ENCODE data around the gene VSX2.

The VSX2 gene

DNA sequence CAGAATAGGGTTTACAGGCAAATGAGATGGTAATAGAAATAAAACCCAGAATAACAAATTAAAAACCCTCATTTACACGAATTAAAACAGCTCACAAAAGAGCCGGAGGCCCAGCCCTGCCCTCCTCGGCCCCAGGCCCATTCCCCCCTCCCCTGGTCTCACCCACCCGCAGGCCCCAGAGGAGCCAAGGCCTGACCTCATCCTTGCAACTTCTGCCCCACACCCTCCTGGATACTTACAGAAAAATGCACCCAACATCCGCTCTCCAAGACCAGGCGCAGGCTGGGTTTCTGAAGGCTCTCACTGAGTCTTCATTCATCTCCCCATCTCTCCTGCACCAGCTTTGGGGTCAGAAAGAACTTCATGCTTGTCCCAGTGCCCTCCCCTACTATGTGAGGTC lies 16.2 kb upstream of the VSX2 start:
- no peak for DNase-seq

DNA sequence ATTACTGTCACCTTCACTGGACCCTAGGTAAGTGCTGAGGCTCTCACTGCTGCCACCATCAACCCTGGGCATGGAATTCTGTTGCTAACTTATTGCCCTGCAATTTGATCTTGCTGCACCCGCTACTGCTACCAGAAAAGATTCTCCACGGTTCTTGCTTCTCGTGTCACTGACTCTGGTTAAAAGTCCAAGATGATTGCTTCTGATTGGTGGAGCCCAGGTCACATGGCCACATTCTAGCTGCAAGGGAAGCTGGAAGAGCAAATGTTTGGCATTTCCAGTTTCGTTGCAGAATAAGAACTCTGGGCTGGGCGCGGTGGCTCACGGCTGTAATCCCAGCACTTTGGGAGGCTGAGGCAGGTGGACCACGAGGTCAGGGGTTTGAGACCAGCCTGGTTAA lies 7.5 kb upstream of the VSX2 start:
- DNase-seq: no peak

- DNase-seq: no peak
These were observed 4.2 kb upstream of the VSX2 start for GRCh38 chr14:74235017-74235416.

GRCh38 chr14:74237441-74237840 lies 1.8 kb upstream of the VSX2 start:
- no peak for DNase-seq

- no peak for DNase-seq
These were observed 872 bp downstream of the VSX2 start for GRCh38 chr14:74239848-74240793.

- no peak for DNase-seq
These were observed 1.8 kb downstream of the VSX2 start for GRCh38 chr14:74240794-74241651.

DNA sequence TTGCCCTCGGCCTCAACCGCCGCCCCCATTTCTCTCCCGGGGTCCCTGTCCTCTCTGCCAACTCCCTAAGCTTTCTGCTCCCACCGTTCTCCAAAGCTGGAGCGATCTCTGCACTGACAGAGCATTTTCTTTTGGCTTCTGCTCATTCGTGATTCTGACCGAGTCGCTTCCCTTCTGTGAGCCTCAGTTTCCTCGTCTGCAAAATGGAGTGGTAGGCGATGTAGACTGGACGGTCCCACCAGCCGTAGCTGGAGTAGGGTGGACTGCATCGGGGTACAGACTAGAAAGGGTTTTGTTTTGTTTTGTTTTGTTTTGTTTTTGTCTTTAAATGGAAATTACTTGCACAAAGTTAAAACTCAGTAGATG lies 2.4 kb downstream of the VSX2 start:
- DNase-seq: no peak

DNA sequence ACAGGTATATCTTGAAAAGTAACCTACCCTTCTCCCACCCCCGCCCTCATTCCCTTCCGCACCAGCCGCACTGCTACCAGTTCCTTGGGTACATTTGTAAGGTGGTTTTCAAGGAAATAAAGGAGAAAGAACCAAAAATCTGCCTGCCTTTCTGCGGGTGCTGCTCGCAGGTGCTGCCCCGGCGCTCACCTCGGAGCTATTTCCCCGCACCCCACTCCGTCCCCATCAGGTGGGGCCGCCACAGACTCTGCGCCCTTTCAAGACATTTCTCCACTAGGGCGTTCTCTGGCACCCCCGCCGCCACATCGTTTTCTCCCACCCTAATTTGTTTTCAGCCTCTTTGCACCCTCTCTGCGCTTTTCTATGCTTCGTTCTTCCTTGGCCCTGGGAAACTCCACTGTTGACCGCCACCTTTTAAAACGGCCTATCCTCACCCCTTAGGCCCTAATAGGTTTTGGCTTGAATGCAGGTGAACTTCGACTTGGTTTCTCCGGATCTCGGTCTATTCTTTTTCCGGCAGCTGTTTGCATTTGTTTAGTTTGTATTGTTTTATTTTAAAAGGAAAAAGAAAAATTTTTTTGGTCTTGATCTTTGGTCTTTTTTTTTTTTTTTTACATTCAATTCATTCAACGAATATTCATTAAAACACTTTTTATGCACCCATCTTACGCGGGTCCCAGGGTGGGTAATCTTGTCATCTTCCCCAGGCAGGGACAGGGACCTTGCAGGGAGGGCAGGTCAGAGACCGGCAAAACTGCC lies 3.0 kb downstream of the VSX2 start:
- no peak for DNase-seq

GRCh38 chr14:74242780-74243042 lies 3.5 kb downstream of the VSX2 start:
- DNase-seq: no peak

DNA sequence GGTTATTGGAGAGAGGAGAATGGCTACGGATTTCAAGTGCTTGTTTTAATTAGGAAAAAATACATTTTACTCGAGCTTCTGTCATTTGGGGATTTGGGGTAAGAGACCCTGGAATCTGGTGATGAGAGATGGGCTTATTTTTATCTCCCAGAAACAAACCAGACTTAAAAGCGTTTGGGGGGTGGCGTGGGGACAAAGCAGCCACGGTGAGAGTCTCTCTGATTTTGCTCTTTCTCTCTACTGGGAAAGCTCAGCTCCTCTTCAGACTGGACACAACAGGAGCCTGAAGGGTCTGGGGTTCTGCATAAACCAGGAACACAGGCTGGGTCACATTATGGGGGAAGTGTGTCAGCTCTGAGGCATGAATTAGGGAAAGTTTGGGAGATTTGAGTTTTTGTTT lies 3.8 kb downstream of the VSX2 start:
- DNase-seq: no peak

DNA sequence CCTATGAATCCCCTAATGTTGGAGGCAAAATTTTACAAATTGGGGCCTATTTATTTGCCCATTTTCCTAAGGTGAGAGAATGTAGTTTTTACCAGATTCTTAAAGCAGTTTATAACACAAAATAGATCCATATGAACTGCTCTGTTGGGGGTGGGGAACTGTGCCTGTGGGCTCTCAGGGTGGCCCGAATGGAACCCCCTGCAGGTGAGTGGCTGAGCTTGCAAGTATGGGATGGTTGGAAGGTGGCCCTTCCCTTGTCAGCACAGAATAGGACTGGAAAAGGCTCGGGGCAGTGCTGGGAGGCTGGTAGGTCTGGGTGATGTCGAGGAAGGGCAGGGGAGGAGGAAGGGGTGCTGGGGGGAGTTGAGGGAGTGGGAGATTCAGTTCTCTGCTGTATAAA lies 4.9 kb downstream of the VSX2 start:
- no peak for DNase-seq

DNA sequence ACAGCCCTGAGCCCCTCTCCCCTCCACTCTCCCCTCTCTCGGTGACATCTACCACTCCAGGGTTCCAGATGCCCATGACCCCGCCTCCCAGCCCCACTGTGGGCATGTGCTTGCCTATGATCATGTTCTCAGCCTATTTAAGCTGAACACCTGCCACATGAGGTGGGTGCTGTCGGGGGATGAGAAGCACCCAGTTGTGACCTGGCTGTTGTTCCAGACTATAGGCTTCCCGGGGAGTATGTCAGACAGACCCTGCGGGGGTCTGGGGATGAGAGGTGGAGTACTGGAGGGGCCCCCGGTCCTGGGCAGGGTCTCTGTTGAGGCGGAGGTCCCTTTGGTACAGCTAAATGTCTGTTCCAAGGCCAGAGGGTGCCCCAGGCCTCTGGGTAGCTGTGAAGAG lies 6.0 kb downstream of the VSX2 start:
- no peak for DNase-seq

GRCh38 chr14:74246542-74246941 lies 7.3 kb downstream of the VSX2 start:
- DNase-seq: no peak

DNA sequence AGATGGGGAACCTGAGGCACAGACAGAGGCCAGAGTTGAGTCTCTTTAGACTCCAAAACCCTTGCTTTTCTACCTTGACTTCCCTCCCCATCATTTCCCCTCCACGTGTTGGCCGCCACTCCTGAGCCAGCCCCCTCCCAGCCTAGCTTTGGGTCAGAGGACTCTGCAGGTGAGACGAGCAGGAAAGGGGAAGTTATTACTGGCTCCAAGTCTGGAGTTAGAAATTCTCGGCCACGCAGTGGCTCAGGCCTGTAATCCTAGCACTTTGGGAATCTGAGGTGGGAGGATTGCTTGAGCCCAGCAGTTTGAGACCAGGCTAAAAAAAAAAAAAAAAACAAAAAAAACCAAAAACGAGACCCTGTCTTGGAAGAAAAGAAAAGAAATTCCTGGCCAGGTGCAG lies 8.8 kb downstream of the VSX2 start:
- no peak for DNase-seq

GRCh38 chr14:74249433-74250375 lies 10.5 kb downstream of the VSX2 start:
- DNase-seq: no peak

GRCh38 chr14:74255281-74255680 lies 16.0 kb downstream of the VSX2 start:
- no peak for DNase-seq

DNA sequence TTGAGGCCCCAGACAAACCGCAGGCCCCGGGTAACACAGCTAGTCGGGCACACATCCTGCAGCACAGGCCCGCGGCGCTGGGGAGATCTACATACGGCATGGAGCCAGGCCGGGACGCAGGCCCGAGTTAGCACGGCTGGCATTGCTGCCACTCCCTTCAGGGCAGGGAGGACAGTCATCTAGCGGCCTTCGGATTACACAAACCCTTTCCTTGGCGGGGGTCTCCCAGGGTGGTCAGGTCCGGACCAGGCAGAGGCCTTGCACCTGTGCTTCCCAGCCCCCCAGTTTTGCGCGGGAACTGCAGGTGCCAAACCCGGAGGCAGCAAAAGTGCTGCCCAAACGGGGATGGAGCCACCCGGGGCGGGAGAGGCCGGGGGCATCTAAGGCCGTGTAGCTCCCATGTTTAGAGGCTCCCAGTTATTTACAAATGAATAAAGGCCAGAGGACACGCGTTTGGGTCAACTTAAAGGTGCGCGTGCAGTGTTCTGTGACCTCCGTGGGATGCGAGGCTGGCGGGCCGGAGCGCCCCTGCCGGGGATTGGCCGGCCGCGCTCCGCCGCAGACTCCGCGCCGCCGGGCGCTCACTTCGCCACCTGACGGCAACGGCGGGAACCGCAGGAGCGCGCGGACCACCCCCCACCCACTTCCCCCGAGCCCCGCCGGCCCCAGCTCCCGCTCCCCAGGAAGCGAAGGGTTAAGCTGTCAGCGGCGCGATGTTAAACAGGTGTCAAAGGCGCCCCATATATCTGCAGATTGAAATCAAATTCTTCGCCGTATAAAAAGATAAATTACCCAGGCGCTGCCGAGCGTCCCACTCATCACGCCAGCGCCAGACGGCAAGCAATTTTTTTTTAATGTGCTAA lies 18.1 kb downstream of the VSX2 start:
- DNase-seq: peak; percentile 81

GRCh38 chr14:74257941-74258763 lies 18.9 kb downstream of the VSX2 start:
- no peak for DNase-seq

- no peak for DNase-seq
These were observed 19.5 kb downstream of the VSX2 start for GRCh38 chr14:74258764-74259035.

DNA sequence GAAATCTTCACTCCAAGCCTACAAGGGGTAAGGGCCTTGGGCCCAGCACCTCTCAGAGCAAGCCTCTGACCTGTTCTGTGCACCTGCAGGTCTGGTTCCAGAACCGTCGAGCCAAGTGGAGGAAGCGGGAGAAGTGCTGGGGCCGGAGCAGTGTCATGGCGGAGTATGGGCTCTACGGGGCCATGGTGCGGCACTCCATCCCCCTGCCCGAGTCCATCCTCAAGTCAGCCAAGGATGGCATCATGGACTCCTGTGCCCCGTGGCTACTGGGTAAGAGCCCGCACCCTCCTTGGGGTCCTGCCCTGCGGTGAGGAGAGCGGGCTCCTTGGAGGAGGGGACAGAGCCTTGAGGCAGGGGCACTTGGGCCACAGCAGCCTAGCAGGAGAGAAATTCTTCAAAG lies 20.3 kb downstream of the VSX2 start:
- no peak for DNase-seq
